Mammary epithelial cell (primary cell): Measurements from ENCODE around the gene SHROOM2.

Source experiments
- CTCF ChIP-seq, 2 donors: IDR thresholded peaks in 1 of 2; conservative IDR thresholded peaks in 1 of 2; 2 replicates each; pipeline ENCODE4 v1.5.1; 2011 to 2012; ENCODE audit warnings: inconsistent platforms in 2 of 2, low read length in 2 of 2, mild to moderate bottlenecking in 2 of 2, control low read depth in 1 of 2, low read depth in 1 of 2; ENCODE audit not compliant: insufficient read depth in 1 of 2; ENCODE audit errors: extremely low read depth in 1 of 2
- EZH2 ChIP-seq: IDR thresholded peaks from 2 replicates; pipeline ENCODE4 v1.6.1; 2012; ENCODE audit warnings: low read length, inconsistent platforms, borderline replicate concordance

GRCh38 chrX:9992061-9992460 is 205.8 kb downstream of the SHROOM2 start:
- TF ChIP-seq CTCF (conservative IDR thresholded peaks at IDR 0.05 in 1 of 2, IDR thresholded peaks at IDR 0.05 in 1 of 2; ENCODE audit: extremely low read depth in 1 of 2, insufficient read depth in 1 of 2, low read depth in 1 of 2, low read length in 2 of 2) (no peak), EZH2 (no peak)
